Fibroblast of skin of abdomen (primary cell): ENCODE data around the gene HPS4.

Experiments used
- DNase-seq: peaks from one replicate; pipeline ENCODE4 v3.0.0-alpha.2; 2013

Gene HPS4

DNA sequence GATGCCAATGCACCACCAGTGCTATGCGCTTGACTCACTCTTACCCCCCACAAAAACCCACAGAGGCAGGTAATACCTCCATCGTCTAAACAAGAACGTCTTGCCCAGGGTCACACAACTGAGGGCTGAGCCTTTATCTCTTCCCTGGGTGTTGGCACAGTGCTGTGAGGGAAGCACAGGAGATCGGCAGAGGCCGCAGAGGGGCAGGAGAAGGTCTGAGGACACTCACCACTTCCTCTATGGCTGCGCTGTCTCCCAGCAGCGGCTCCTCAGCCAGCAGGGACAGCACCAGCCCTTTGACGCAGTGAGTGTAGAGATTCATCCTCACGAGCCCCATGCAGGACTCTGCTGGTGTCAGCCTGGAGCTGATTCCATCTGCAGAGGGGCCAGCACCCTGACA is 19.9 kb downstream of the HPS4 start:
- no peak for DNase-seq

DNA sequence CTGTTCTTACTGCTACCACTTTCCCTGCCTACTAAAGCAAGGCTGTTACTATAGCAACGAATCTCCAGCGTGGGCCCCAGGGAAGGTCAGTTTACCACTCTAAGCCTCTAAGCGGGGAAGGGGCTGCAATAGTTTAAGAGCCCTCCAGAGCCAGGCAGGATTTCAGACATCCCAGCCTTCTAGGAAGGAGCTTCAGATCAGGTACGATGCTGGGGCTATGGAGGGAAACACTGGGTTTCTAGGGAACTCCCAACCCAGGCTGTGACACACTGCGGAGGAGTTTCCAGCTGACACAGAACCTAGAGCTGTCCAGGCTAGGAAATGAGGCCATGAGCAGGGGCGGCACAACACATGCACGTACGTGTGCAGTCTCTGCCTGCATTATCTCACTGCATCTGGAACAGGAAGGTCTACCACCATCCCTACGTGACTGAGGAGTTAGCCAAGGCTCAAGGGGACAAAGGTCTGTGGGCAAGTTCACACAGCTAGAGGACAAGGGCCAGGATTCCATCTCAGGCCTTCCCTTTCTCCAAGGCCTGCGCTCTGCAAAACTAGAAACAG is 20.4 kb downstream of the HPS4 start:
- no peak for DNase-seq

DNA sequence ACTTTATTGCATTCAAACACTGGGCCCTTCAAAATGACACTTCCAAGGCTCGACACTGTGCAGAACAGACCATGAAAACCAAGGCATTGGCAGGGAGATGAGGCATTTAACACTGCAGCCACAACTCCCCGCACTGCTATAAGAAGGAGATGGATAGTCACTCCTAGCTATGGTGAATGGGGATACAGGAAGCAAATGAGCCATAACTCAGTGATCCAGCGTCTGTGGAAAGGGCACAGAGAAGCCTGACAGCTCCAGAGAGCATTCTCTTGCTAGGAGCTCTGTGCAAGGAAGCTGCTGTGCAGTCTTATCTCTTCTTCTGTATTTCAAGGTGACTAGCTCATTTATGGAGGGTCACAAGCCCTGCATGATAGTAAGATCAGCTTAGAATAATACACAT is 20.9 kb downstream of the HPS4 start:
- no peak for DNase-seq

DNA sequence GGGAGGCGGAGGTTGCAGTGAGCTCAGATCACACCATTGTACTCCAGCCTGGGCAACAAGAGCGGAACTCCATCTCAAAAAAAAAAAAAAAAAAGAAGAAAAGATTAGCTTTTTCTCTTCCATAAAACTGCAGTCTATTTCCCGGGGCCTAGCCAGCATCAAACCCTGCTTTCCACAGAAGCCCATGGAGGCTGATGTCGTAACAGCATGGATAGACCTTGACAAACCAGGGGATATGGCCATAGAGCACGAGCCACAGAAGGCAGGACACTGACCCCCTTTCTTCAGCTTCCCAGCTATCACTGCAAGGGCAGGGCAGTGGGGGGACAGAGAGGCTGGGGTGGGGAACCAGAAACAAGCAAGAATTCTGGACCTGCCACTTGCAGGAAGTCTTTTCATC is 21.5 kb downstream of the HPS4 start:
- DNase-seq = no peak

DNA sequence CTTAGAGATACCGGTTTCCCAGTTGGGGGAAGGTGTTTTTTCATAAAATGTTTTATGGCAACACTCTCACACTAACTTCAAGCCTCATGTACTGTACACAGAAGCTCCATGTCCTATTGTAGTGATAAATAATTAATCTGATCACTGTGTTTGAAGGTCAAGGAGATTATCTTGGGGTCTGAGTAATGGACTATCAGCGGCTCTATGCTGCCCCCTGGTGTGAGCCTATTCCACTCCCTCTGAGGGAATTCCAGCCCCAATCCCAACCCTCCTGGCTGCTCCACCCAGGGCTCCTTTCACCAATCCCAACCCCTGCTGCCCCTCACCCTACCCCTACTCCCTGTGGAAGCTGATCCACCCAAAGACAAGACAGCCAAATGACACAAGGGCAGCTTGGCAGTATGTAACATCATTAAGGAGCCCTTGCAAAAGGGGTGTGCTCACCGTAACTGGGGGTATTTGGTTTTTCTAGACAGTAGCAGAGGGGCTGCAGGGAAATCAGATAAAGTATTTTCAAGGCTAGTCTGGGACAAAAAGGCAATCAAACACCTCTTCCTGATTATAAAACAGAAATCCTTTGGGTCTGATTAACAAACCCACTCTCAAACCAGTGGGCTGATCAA is 22.3 kb downstream of the HPS4 start:
- DNase-seq = peak; percentile 44

DNA sequence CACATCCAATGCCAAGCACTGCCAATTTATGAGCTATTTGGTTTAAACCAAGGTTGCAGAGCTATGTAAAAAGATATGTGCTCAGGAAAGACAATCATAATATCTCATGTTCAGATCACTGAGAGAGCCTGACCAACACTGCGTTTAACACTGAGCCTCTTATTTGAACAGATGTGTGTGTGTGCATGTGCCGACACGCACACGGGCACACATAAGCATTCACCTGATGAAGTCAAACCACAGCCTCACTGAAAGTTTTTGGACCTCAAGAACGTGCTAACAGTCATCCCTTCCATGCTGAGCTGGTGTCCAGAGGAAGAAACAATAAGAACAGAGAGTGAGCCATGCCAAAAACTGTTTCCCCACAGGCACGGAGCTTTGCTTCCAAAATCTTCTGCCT is 23.4 kb downstream of the HPS4 start:
- no peak for DNase-seq

DNA sequence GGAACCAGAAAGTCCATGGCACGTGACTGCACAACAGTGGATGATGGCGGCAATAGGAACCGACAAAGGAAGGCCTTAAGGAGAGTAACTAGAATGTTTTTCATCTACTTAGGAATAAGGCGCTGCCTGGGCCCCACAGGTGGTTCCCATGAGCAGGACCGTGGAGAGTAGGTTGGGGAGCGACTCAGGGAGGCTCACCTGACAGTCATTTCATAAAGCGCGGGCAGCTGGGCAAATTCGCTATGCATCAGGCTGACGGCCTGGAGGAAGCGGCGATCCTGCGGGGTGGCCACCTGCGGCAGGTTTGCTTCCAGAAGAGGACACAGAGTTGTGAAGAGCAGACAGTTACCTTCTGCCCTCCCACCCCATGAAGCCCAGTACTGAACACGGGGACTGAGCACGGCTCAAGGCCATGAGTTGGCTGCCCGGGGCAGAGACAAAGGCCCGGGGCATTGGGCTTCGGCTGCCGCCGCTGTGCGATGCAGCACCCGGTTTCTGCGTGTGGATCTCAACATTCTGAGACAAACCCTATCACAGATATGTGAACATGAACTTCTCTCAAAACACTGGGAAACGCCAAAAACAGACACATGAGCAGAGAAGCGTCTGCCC is 25.8 kb downstream of the HPS4 start:
- DNase-seq = no peak

DNA sequence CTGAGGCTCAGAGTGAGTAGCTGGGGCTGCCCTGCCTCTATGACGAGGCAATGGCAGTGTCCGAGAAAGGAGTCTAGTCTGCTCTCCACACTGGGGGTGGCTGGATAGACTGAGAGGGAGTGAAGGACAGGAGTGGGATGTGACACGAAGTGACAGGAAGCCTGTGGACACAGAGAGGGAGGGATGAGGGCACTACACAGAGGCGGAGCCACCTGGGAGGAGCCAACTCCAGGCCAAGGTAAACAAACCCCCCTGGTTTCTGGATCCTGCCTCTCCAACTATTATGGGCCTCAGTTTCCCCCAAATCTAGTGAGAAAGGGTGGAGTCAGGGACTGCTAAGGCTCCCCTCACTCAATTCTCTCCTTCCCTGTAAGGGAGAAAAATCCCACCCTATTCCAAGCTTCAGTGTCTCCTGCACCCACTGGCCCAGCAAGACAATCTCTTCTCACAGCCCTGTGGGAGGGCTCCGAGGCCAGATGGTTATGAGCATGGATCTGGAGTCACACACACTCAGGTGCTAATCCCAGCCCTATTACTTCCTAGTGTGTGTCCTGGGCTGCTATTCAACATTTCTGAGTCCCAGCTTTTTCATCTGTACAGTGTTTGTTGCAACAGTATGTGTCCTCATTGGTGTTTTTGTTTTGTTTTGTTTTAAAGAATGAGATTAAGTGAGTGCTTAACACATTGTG is 29.6 kb downstream of the HPS4 start:
- DNase-seq = no peak

DNA sequence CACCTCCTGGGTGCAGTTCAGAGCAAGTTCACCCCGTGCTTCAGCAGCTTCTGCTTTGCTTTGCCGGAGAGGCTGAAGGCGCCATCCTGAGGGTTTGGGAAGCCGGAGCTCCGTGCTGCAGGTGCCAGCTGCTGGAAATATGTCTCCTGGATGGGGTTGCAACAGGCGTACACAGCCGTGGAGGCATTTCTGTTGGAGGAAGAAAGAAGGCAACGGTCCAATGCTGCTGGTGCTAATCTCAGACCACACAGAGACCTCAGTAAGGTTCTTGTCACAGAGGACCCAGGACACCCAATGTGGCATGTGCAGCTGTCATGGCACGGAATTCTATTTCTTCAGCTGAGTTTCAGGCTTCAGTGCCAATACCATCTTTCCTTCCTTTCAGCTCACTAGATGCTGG is 30.4 kb downstream of the HPS4 start:
- DNase-seq = no peak

DNA sequence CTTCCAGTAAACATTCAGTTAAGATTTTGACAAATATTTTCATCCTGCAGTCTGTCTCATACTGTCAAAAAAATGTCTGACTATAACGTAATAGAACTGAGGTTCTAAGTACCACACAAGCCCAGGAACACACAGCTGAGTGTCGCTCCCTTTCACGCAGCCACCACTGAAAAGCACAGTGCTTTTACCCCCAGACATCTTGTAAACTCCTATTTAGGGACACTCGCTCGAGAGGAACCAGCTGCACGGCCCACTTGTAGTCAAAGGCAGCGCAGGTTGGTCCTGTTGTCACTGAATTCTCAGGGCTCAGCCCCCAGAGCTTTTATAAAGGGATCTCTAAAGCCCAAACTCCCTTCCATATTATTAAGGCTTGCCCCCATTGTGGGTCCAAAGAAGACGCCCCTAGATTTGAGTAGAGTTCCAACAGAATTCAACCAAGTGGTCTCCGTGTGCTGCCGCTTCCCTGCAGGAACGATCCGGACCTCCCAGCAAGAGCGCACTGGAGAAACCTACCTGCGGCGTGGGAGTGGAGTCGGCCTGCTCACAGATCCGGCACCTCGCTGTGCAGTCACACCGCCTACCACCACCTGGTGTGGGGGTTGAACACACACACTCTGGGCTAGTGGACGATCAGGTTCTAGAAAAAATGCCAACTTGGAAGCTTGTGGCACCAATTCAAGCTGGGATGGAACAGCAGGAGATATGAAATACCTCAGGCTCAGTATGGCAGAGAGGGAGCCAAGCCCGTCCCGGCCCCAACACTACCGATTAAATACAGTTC is 31.2 kb downstream of the HPS4 start:
- DNase-seq = no peak

DNA sequence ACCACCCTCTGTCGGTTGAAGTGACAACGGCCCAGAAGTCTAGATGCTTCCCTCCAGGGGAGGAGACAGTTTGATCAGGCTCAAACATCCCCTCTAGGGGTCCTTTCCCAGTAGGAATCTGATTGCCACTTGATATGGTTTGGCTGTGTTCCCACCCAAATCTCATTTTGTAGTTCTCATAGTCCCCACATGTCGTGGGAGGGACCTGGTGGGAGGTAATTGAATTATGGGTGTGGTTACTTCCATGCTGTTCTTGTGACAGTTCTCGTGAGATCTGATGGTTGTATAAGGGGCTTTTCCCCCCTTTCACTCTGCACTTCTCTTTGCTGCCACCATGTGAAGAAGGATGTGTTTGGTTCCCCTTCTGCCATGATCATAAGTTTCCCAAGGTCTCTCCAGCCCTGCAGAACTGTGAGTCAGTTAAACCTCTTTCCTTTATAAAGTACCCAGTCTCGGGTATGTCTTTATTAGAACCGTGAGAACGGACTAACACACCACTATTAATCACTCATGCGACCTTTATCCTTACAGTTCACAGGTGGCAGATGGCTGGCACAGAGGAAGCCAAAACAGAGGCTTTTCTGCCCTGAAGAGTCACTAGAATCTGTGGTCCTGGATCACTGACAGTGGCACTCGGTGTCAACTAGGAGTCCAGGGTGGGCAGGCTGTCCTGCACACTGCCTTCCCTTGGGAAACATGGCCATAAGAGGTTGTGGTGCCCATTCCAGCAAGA is 33.0 kb downstream of the HPS4 start:
- DNase-seq = no peak

DNA sequence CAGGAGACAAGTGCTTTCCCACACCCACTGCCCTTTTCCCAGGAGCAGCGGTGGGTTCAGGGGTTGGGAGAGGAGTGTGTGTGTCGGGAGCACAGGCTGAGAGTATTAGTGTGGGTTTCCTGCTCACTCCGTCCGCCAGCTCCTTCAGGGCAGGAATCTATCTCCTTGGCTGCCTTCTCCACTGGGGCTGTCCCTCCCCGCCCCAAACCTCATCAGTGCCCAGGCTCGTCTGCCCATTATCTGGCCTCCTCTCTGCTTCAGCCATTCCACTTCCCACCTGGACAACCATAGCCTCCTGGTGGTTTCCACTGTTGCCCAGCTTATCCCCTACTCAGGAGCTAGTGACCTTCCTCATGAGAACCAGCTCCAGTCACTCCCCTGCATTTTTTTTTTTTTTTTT is 34.6 kb downstream of the HPS4 start:
- no peak for DNase-seq

DNA sequence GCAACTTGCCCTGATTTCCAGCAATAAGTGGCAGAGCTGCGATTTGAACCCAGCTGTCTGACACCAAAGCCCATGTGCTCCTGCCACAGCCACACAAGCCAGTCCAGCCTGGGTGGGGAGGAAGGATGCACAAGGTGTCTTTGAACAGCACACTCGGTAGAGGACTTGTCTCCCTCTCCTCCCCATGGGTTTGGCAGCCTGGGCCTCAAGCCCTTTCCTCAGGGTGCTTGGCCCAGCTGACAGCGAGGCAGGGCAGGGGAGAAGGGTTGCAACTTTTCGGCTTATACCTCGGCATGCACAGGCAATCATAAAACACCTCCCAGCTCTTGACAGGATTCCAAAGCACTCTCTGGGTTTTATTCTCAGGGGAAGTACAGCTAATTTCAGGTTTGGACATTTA is 35.2 kb downstream of the HPS4 start:
- no peak for DNase-seq

DNA sequence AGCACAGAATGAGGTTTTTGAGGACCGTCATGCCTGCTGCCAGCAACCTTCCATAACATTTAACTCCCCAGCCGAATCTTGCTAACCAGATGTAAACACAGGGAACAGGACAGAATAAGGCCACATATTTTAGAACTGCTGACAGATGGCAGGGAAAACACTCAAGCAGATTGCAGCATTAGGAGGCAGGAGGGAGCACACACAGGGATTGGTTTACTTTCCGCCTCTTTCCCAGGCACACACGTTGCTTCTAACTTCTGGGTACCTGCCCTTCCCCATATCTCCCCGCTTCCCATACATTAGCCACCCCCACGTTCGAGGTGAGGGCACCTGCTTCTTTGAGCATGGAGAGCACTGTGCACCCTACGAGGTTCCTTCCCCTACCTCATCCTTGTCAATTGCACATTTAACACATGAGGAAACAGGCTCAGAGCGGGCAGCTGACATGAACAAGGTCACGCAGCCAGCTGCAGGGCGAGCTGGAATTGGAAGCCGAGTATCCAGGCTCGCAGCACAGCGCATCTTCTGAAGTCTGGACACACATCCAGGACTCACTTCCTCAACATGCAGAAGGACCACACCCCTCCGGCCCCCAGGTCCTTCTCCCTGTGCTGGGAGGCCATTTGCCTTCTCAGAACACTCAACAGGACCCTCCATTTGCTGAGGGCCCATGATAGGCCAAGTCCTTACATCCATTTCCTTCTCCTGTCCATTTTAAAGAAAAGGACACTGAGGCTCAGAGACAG is 35.8 kb downstream of the HPS4 start:
- DNase-seq = no peak

DNA sequence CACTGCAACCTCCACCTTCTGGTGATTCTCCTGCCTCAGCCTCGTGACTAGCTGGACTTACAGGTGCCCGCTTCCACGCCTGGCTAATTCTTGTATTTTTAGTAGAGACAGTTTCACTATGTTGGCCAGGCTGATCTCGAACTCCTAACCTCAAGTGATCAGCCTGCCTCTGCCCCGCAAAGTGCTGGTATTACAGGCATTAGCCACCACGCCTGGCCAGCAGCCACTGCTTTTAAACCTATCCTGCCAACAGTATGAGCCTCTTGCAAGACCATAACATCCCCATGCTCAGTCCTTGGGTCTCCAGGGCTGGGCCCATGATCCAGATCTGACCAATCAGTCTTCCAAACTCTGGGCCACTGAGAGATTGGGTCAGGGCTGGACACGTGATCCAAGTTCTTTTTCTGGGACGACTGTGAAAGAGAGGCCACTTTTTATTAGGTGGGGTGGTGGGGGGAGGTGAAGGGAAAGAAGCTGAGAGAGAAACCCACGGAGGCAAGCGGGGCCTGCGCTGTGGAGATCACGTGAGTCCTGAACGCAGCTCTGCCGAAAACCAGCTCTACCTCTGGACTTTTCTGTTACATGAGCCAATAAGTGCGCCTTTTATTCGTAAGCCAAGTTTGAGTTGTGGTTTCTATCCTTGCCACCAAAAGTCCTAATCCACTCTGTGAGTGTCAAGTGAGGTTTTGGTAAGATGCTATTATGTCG is 36.6 kb downstream of the HPS4 start:
- no peak for DNase-seq

DNA sequence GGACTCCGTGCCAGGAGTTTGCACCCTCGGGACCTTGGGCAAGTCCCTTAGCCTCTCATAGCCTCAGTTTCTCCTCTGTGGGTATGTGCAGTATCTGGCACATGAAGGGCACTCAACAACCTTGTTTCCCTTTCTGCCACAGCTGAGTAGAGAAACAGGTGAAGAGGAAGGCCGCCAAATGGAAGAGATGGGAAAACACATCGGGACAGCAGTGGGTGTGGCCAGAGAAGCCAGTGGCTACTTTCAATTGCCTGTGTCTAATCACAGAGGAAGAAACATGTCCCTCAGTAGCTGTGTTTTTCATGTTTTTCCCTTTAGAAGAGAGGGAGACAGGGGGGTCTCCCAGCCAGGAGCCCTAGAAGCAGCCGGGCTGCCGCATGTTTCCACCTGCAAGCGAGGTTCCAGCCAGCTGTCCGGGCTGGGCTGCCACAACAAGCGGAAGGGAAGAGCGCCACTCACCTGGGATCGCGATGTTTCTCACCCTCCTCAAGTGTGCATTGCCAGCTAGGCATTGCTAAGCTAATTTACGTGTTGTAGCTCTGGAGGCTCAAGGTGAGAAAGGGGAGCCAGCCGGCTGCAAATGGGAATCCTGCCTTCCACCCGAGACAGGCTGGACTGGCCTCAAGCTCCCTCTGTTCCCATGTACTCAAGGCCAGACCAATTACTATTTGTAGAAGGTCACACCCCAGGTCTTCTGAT is 37.9 kb downstream of the HPS4 start:
- no peak for DNase-seq

DNA sequence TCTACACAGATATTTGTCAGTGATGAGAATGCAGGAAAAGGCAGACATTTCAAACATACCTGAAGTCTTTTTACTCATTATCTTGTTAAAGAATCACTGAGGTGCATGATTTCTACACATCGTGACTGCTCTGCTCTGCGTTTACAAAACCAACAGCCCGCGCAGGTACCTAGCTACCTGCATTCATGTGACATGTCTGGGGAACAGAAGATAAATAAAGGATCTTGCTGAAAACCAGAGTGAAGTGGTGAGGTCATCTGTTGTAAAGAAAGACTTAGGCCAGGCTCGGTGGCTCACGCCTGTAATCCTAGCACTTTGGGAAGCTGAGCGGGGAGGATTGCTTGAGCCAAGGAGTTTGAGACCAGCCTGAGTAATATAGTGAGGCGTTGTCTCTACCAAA is 38.8 kb downstream of the HPS4 start:
- no peak for DNase-seq

DNA sequence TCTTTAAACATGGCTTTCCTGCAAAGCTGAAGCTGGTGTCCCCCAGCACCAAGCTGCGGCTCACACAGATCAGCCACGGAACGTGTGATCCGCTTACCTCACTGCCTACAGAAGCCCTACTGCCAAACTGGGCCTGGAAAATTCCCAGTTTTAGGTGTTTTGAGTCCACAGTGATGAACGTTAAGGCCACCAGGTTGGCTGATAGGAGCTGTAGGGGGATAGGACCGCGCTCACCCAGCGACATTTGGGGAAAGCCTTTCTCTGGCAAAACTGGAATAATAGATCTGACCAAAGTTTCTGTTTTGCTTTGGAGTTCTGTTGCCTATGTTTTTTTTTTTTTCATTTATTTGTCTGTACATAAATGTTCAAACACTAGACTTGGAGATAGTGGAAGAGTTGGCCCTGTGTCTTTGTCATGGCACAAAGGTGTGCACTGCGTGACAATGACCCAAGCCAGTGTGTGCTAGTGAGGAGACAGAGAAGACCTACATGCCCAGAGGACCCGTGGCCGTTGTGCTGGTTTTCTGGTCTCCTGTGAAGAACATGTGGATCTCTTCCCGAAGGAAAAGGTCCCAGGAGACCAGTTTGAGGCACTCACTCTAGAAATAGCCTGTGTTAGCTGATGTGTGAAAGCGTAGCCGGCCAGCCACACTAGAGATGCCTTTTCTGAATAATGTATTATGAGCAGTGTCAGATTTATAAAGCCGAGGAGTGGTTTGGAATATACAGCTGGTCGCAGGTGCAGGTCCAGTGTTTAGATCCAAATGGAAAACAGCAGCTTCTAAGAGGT is 39.5 kb downstream of the HPS4 start:
- no peak for DNase-seq

DNA sequence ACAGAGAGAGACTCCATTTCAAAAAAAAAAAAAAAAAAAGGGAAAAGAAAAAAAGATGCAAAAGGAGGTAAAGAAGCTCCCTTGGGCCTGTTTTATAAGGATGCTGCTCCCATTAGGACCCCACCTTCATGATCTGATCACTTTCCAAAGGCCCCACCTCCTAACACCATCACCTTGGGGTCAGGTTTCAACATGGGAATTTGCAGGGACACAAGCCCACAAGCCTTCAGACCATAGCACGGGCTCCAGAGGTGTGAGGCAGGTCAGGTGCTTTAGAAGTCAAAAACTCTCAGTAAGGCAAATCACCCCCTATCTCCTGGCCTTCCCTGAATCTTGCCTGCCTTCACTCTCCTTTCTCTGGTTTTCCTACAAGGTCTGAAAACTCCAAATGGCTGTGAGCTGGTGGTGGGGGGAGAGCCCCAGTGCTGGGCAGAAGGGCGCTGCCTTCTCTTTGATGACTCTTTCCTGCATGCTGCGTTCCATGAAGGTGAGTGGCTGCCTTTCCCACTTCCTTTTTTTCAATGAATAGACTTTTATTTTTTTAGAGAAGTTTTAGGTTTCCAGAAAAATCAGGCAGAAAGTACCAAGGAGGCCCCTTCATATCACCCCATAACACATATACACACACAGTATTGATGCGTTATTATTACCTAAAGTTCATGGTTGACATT is 41.4 kb downstream of the HPS4 start:
- no peak for DNase-seq
